HCT116 (cell line): Measurements from ENCODE around the gene SND1. TPM values are rescaled to one million over a fixed set of nuclear protein-coding genes. Genes with fewer than 3 reads are reported as not detected.
A peak's percentile ranks its signal among the peaks of the same experiment; 100 is the strongest.

Source experiments
- ATAC-seq: fragments of 200-7000 bp; cut with Tn5 transposase; 2 replicates; pipeline ENCODE4 v1.9.1; 2020; ENCODE audit warnings: mild to moderate bottlenecking, moderate library complexity
- BruUV-seq: library from RNA; stranded (reverse); fragments of 400-500 nt; replicated peaks from 2 replicates; lab custom pipeline; 2021; lab: Mats Ljungman, UMichigan
- CTCF ChIA-PET: fragments of 300-600 bp; sonication (Branson Sonifier 250); formaldehyde crosslinking; loops from one replicate; lab custom pipeline; 2021; ENCODE audit warnings: antibody characterized with exemption; lab: Charles Lee
- POLR2A ChIA-PET: fragments of 300-600, 350-600 bp; sonication (Branson Sonifier 250); formaldehyde crosslinking; loops from one replicate; lab custom pipeline; 2021; ENCODE audit warnings: antibody characterized with exemption; lab: Charles Lee
- RAD21 ChIA-PET, 2 experiments: fragments of 300-600 bp; sonication (Branson Sonifier 250); formaldehyde crosslinking; loops; one replicate each; lab custom pipeline; 2023; ENCODE audit warnings: low total read pairs in 2 of 2; ENCODE audit not compliant: uncharacterized antibody in 2 of 2, unreplicated experiment in 2 of 2, low non-redundant PET in 1 of 2; lab: Charles Lee
- DNase-seq: peaks from one replicate; pipeline ENCODE4 v3.0.0-alpha.2; 2010; ENCODE audit warnings: low read depth, low spot score
- H2AFZ ChIP-seq: fragments of 200-600 bp; shearing (Covaris generic), sonication (generic); 2 replicates; pipeline ENCODE4 v1.6.1; 2017; ENCODE audit warnings: low read depth, mixed run types, mixed read lengths, antibody characterized with exemption, low read length; ENCODE audit not compliant: poor library complexity, severe bottlenecking
- H3K27ac ChIP-seq: 2 replicates; pipeline ENCODE4 v1.5.1; 2012; ENCODE audit warnings: low read depth, low read length
- H3K27me3 ChIP-seq: fragments of 200-600 bp; sonication (generic); 2 replicates; pipeline ENCODE4 v1.6.1; 2016; ENCODE audit warnings: mixed run types, low read length, mixed read lengths; ENCODE audit not compliant: insufficient read depth
- H3K36me3 ChIP-seq, 2 experiments: fragments of 200-500 bp in 1 of 2; fragments of 200-600 bp in 1 of 2; sonication (Bioruptor generic) in 1 of 2; sonication (generic) in 1 of 2; 2 replicates each; pipeline versions ENCODE4 v1.5.1 to v1.6.1; 2014 to 2016; ENCODE audit warnings: low read length in 2 of 2, inconsistent platforms in 1 of 2, mixed read lengths in 1 of 2, mixed run types in 1 of 2; ENCODE audit not compliant: insufficient read depth in 2 of 2, control insufficient read depth in 1 of 2
- H3K4me1 ChIP-seq, 2 experiments: fragments of 200-600 bp in 1 of 2; sonication (generic) in 1 of 2; 2 replicates each; pipeline versions ENCODE4 v1.5.1 to v1.6.1; 2012 to 2017; ENCODE audit warnings: low read length in 2 of 2, inconsistent platforms in 1 of 2, mild to moderate bottlenecking in 1 of 2, mixed read lengths in 1 of 2, mixed run types in 1 of 2, moderate library complexity in 1 of 2; ENCODE audit not compliant: insufficient read depth in 2 of 2, control insufficient read depth in 1 of 2
- H3K4me2 ChIP-seq: fragments of 200-600 bp; sonication (generic); 2 replicates; pipeline ENCODE4 v1.6.1; 2017; ENCODE audit warnings: mixed run types, low read length, mixed read lengths
- H3K4me3 ChIP-seq, 2 experiments: fragments of 200-600 bp in 1 of 2; sonication (generic) in 1 of 2; replicated peaks in 1 of 2; 2 replicates each; pipeline ENCODE4 v1.5.1; 2011 to 2016; ENCODE audit warnings: low read length in 2 of 2, control low read depth in 1 of 2, low read depth in 1 of 2, mild to moderate bottlenecking in 1 of 2, mixed read lengths in 1 of 2, mixed run types in 1 of 2
- H3K79me2 ChIP-seq: fragments of 200-600 bp; sonication (generic); 2 replicates; pipeline ENCODE4 v1.6.1; 2017; ENCODE audit warnings: mild to moderate bottlenecking, mixed run types, low read length, moderate library complexity, mixed read lengths; ENCODE audit not compliant: insufficient read depth
- H3K9ac ChIP-seq: fragments of 200-600 bp; sonication (generic); 2 replicates; pipeline ENCODE4 v1.6.1; 2016; ENCODE audit warnings: low read length, mixed read lengths
- H3K9me2 ChIP-seq: fragments of 200-600 bp; sonication (generic), shearing (Covaris generic); 2 replicates; pipeline ENCODE4 v1.6.1; 2017; ENCODE audit warnings: mixed run types, mild to moderate bottlenecking, moderate library complexity; ENCODE audit not compliant: insufficient read depth
- H3K9me3 ChIP-seq, 2 experiments: fragments of 200-500 bp in 1 of 2; fragments of 200-600 bp in 1 of 2; sonication (Bioruptor generic) in 1 of 2; sonication (generic) in 1 of 2; 2 replicates each; pipeline ENCODE4 v1.6.1; 2014 to 2017; ENCODE audit warnings: low read length in 2 of 2, mixed read lengths in 2 of 2, inconsistent platforms in 1 of 2, low read depth in 1 of 2, mild to moderate bottlenecking in 1 of 2, mixed run types in 1 of 2, moderate library complexity in 1 of 2; ENCODE audit not compliant: control insufficient read depth in 1 of 2, insufficient read depth in 1 of 2
- H4K20me1 ChIP-seq: fragments of 200-600 bp; sonication (generic), shearing (Covaris generic); 2 replicates; pipeline ENCODE4 v1.6.1; 2017; ENCODE audit warnings: mixed run types, mild to moderate bottlenecking, moderate library complexity; ENCODE audit not compliant: insufficient read depth
- CBX3 ChIP-seq: IDR thresholded peaks from 2 replicates; pipeline ENCODE4 v1.6.1; 2012; ENCODE audit warnings: low read depth
- CEBPB ChIP-seq: IDR thresholded peaks from 2 replicates; pipeline ENCODE4 v1.6.1; 2012; ENCODE audit warnings: low read depth
- ELF1 ChIP-seq: IDR thresholded peaks from 2 replicates; pipeline ENCODE4 v1.6.1; 2012; ENCODE audit warnings: low read depth, borderline replicate concordance
- FOSL1 ChIP-seq: IDR thresholded peaks from 2 replicates; pipeline ENCODE4 v1.6.1; 2012; ENCODE audit warnings: low read depth
- JUND ChIP-seq: IDR thresholded peaks from 2 replicates; pipeline ENCODE4 v1.6.1; 2012
- MAX ChIP-seq: IDR thresholded peaks from 2 replicates; pipeline ENCODE4 v1.6.1; 2012
- POLR2A ChIP-seq: IDR thresholded peaks from 2 replicates; pipeline ENCODE4 v1.7.0; 2011; ENCODE audit warnings: borderline replicate concordance; ENCODE audit not compliant: insufficient read depth, insufficient read length; ENCODE audit errors: extremely low read depth
- POLR2AphosphoS5 ChIP-seq: IDR thresholded peaks from 2 replicates; pipeline ENCODE4 v1.6.1; 2011; ENCODE audit warnings: mild to moderate bottlenecking, low read depth, low read length, moderate library complexity
- REST ChIP-seq: IDR thresholded peaks from 2 replicates; pipeline ENCODE4 v1.6.1; 2012; ENCODE audit warnings: low read depth
- SIN3A ChIP-seq: IDR thresholded peaks from 2 replicates; pipeline ENCODE4 v1.6.1; 2012; ENCODE audit warnings: low read depth
- ZBTB33 ChIP-seq: IDR thresholded peaks from 2 replicates; pipeline ENCODE4 v1.6.1; 2011; ENCODE audit warnings: mild to moderate bottlenecking, low read length, moderate library complexity; ENCODE audit not compliant: insufficient replicate concordance; ENCODE audit errors: extremely low read depth
- intact Hi-C: fragments of 100-400 bp; cut with micrococcal nuclease; formaldehyde crosslinking; loops from 2 replicates; pipeline ENCODE4 v1.10.0; 2022
- total RNA-seq: library from RNA; stranded (reverse); gene quantifications from one replicate; pipeline ENCODE4 v1.2.1, GENCODE V29; 2021; ENCODE audit not compliant: unreplicated experiment

SND1 gene
- total RNA-seq, 1 experiment from 2014 or later = 169 TPM

- Histone ChIP-seq H3K4me2 (no peak overlapping the region), H3K27me3 (no peaks in the 10 kb centered on the region), H3K9me2 (no peaks in the 10 kb centered on the region)
- RAD21 ChIA-PET = no interaction called here
- DNase-seq = no peak
- TF ChIP-seq REST = no peak
- no peak for TF ChIP-seq ZBTB33
- no peak for TF ChIP-seq MAX
- no peak for TF ChIP-seq JUND
- TF ChIP-seq CBX3 = no peak
- TF ChIP-seq CEBPB = no peak
- no peak for TF ChIP-seq FOSL1
- TF ChIP-seq ELF1 = no peak
- TF ChIP-seq POLR2A = no peak
- no peak for TF ChIP-seq POLR2AphosphoS5
- no peak for TF ChIP-seq SIN3A
- TF ChIP-seq, all 23 proteins: peak for 0
- H3K9me3 ChIP-seq = no peaks in the 10 kb centered on the region
- ChIA-PET CTCF (no interaction called here), POLR2A (no interaction called here)
- TSS peak; percentile 11 for BruUV-seq
- no peak overlapping the region for H3K9ac ChIP-seq
- no peak overlapping the region for H3K27ac ChIP-seq
- H3K4me1 ChIP-seq = no peaks in the 10 kb centered on the region
- intact Hi-C loops = no loop called here
- no peak overlapping the region for H3K4me3 ChIP-seq
- H2AFZ ChIP-seq = no peak overlapping the region
- H3K79me2 ChIP-seq = peaks cover 5% of the 10 kb centered on the region; the same call in 1 of the 2 replicates
- no peaks in the 10 kb centered on the region; a peak in 1 of 4 replicates for H3K36me3 ChIP-seq
- H4K20me1 ChIP-seq = 0 out of 2 replicates have a peak, but pooled peaks cover 3% of the 10 kb centered on the region
- no peak for ATAC-seq
Measured at GRCh38 chr7:127847641-127848040, 195.6 kb downstream of the SND1 start.
